H9 (cell line): ENCODE measurements around the gene ELMOD1. TPM values are rescaled to one million over a fixed set of nuclear protein-coding genes. Genes with fewer than 3 reads are reported as not detected.

Experiments
- DNase-seq: peaks from one replicate; pipeline ENCODE4 v3.0.0-alpha.2; 2017
- H2AFZ ChIP-seq: one replicate; pipeline ENCODE4 v1.6.1; 2013; ENCODE audit warnings: mild to moderate bottlenecking, low read length, control low read depth, moderate library complexity
- H2AK5ac ChIP-seq: 2 replicates; pipeline ENCODE4 v1.6.1; 2013; ENCODE audit warnings: low read length, control low read depth, mixed read lengths; ENCODE audit not compliant: insufficient read length
- H2BK120ac ChIP-seq: one replicate; pipeline ENCODE4 v1.6.1; 2013; ENCODE audit warnings: low read depth, mild to moderate bottlenecking, low read length, control low read depth, inconsistent platforms; ENCODE audit not compliant: poor library complexity, severe bottlenecking
- H2BK12ac ChIP-seq: 2 replicates; pipeline ENCODE4 v1.6.1; 2013; ENCODE audit warnings: low read length, control low read depth, mixed read lengths, low read depth; ENCODE audit not compliant: insufficient read length
- H2BK15ac ChIP-seq: 2 replicates; pipeline ENCODE4 v1.6.1; 2013; ENCODE audit warnings: low read depth, low read length, control low read depth
- H2BK20ac ChIP-seq: one replicate; pipeline ENCODE4 v1.6.1; 2013; ENCODE audit warnings: low read depth, mild to moderate bottlenecking, low read length, control low read depth, inconsistent platforms; ENCODE audit not compliant: poor library complexity, severe bottlenecking
- H2BK5ac ChIP-seq: 2 replicates; pipeline ENCODE4 v1.6.1; 2013; ENCODE audit warnings: low read length, control low read depth, mixed read lengths; ENCODE audit not compliant: insufficient read length
- H3K14ac ChIP-seq: 2 replicates; pipeline ENCODE4 v1.6.1; 2013; ENCODE audit warnings: low read length, control low read depth; ENCODE audit not compliant: insufficient read depth
- H3K18ac ChIP-seq: 2 replicates; pipeline ENCODE4 v1.6.1; 2013; ENCODE audit warnings: low read depth, mild to moderate bottlenecking, mixed read lengths, low read length, control low read depth; ENCODE audit not compliant: insufficient read length
- H3K23ac ChIP-seq: 2 replicates; pipeline ENCODE4 v1.6.1; 2013; ENCODE audit warnings: low read length, control low read depth, mixed read lengths, low read depth; ENCODE audit not compliant: insufficient read length
- H3K23me2 ChIP-seq: 2 replicates; pipeline ENCODE4 v1.6.1; 2013; ENCODE audit warnings: low read depth, mild to moderate bottlenecking, mixed read lengths, low read length, control low read depth; ENCODE audit not compliant: insufficient read length, poor library complexity, severe bottlenecking
- H3K27ac ChIP-seq: 2 replicates; pipeline ENCODE4 v1.5.1; 2013; ENCODE audit warnings: low read length, control low read depth, mixed read lengths, low read depth; ENCODE audit not compliant: insufficient read length
- H3K27me3 ChIP-seq: 2 replicates; pipeline ENCODE4 v1.6.1; 2013; ENCODE audit warnings: low read length, control low read depth, inconsistent platforms; ENCODE audit not compliant: insufficient read depth
- H3K4ac ChIP-seq: 2 replicates; pipeline ENCODE4 v1.6.1; 2013; ENCODE audit warnings: low read depth, mild to moderate bottlenecking, control low read depth, inconsistent platforms, low read length, moderate library complexity
- H3K4me1 ChIP-seq: 2 replicates; pipeline ENCODE4 v1.6.1; 2013; ENCODE audit warnings: low read length, control low read depth, inconsistent platforms; ENCODE audit not compliant: insufficient read depth
- H3K4me2 ChIP-seq: 2 replicates; pipeline ENCODE4 v1.6.1; 2013; ENCODE audit warnings: low read length, control low read depth, mixed read lengths; ENCODE audit not compliant: insufficient read length, insufficient read depth
- H3K56ac ChIP-seq: 2 replicates; pipeline ENCODE4 v1.6.1; 2013; ENCODE audit warnings: low read depth, mild to moderate bottlenecking, mixed read lengths, low read length, control low read depth; ENCODE audit not compliant: insufficient read length
- H3K79me1 ChIP-seq: 2 replicates; pipeline ENCODE4 v1.6.1; 2013; ENCODE audit warnings: low read depth, mild to moderate bottlenecking, moderate library complexity, low read length, control low read depth, inconsistent platforms; ENCODE audit not compliant: insufficient read depth, poor library complexity, severe bottlenecking
- H3K79me2 ChIP-seq: 2 replicates; pipeline ENCODE4 v1.6.1; 2013; ENCODE audit warnings: low read length, control low read depth, inconsistent platforms; ENCODE audit not compliant: insufficient read depth
- H3K9ac ChIP-seq: 2 replicates; pipeline ENCODE4 v1.6.1; 2013; ENCODE audit warnings: low read length, control low read depth, mixed read lengths; ENCODE audit not compliant: insufficient read length; ENCODE audit errors: extremely low read depth
- H3K9me3 ChIP-seq: one replicate; pipeline ENCODE4 v1.6.1; 2013; ENCODE audit warnings: low read depth, low read length, inconsistent platforms; ENCODE audit not compliant: control insufficient read depth
- H3T11ph ChIP-seq: one replicate; pipeline ENCODE4 v1.6.1; 2013; ENCODE audit warnings: mild to moderate bottlenecking, low read length, control low read depth, inconsistent platforms
- H4K20me1 ChIP-seq: one replicate; pipeline ENCODE4 v1.6.1; 2013; ENCODE audit not compliant: control insufficient read depth, insufficient read length, insufficient read depth
- H4K5ac ChIP-seq: 2 replicates; pipeline ENCODE4 v1.6.1; 2013; ENCODE audit warnings: low read depth, mild to moderate bottlenecking, mixed read lengths, low read length, control low read depth; ENCODE audit not compliant: insufficient read length
- H4K8ac ChIP-seq: replicated peaks from 2 replicates; pipeline ENCODE4 v1.6.1; 2013; ENCODE audit warnings: low read length, control low read depth, mixed read lengths, low read depth; ENCODE audit not compliant: insufficient read length
- H4K91ac ChIP-seq: 2 replicates; pipeline ENCODE4 v1.6.1; 2013; ENCODE audit warnings: low read depth, mild to moderate bottlenecking, moderate library complexity, mixed read lengths, low read length, control low read depth; ENCODE audit not compliant: insufficient read length
- H3K27ac Mint-ChIP-seq, 3 experiments: 2 replicates in 2 of 3; 3 replicates in 1 of 3; pipeline ENCODE4 v1.8.0; 2020 to 2021; ENCODE audit warnings: mixed read lengths in 3 of 3, mild to moderate bottlenecking in 1 of 3, moderate library complexity in 1 of 3
- H3K27me3 Mint-ChIP-seq: 2 replicates; pipeline ENCODE4 v1.8.0; 2021; ENCODE audit warnings: low read depth, mild to moderate bottlenecking, moderate library complexity, mixed read lengths
- H3K36me3 Mint-ChIP-seq, 3 experiments: 2 replicates in 2 of 3; 3 replicates in 1 of 3; pipeline ENCODE4 v1.8.0; 2020 to 2021; ENCODE audit warnings: low read depth in 3 of 3, mixed read lengths in 3 of 3; ENCODE audit not compliant: insufficient read depth in 1 of 3
- H3K4me1 Mint-ChIP-seq, 2 experiments: 2 replicates each; pipeline ENCODE4 v1.8.0; 2020; ENCODE audit warnings: mixed read lengths in 2 of 2
- H3K4me3 Mint-ChIP-seq, 2 experiments: 2 replicates in 1 of 2; 3 replicates in 1 of 2; pipeline ENCODE4 v1.8.0; 2020 to 2021; ENCODE audit warnings: mild to moderate bottlenecking in 2 of 2, mixed read lengths in 2 of 2, moderate library complexity in 1 of 2
- H3K9me3 Mint-ChIP-seq, 2 experiments: 2 replicates in 1 of 2; 3 replicates in 1 of 2; pipeline ENCODE4 v1.8.0; 2020; ENCODE audit warnings: mild to moderate bottlenecking in 2 of 2, mixed read lengths in 2 of 2, moderate library complexity in 1 of 2
- CTCF ChIP-seq: fragments of 200-600 bp; sonication (generic); conservative IDR thresholded peaks from 3 replicates; pipeline ENCODE4 v1.8.0; 2021; ENCODE audit warnings: antibody characterized with exemption, mild to moderate bottlenecking
- whole genome bisulfite sequencing: extraction: QIAGEN DNeasy Blood & Tissue Kit; methylation state at CpG from one replicate; pipeline ENCODE4 v1.1.7; 2013; ENCODE audit warnings: missing lambda C conversion rate, low lambda C conversion rate, mixed read lengths; ENCODE audit not compliant: insufficient read length; ENCODE audit errors: extremely low coverage; 5-methylcytosine and 5-hydroxymethylcytosine counted together
- total RNA-seq: library from RNA; stranded (reverse); gene quantifications from 2 replicates; pipeline ENCODE4 v1.2.1, GENCODE V29; 2021

Gene ELMOD1
- total RNA-seq, 1 experiment from 2014 or later, result 0.61 TPM

- H3K9me3 Mint-ChIP-seq, result no peaks in the 10 kb centered on the region
Measured at GRCh38 chr11:107631931-107632330, 41.0 kb downstream of the ELMOD1 start.

More at GRCh38 chr11:107631931-107632330, 41.0 kb downstream of the ELMOD1 start:
- Histone ChIP-seq H4K91ac (no peak overlapping the region), H4K5ac (no peak overlapping the region), H3K23ac (no peak overlapping the region), H3K23me2 (no peaks in the 10 kb centered on the region), H3T11ph (no peak overlapping the region), H3K4me1 (peaks cover 2% of the 10 kb centered on the region; the same call in 1 of the 2 replicates), H3K4me2 (no peak overlapping the region), H2AFZ (no peak overlapping the region), H3K27me3 (no peaks in the 10 kb centered on the region), H4K8ac (no peak overlapping the region), H2BK12ac (no peak overlapping the region), H3K27ac (no peak overlapping the region), H3K79me1 (no peaks in the 10 kb centered on the region), H4K20me1 (no peaks in the 10 kb centered on the region), H3K9ac (no peak overlapping the region), H2BK15ac (no peak overlapping the region), H2BK120ac (no peak overlapping the region), H3K4ac (no peak overlapping the region), H3K18ac (no peak overlapping the region), H3K79me2 (no peaks in the 10 kb centered on the region), H3K9me3 (no peaks in the 10 kb centered on the region), H3K56ac (no peak overlapping the region), H2BK20ac (no peak overlapping the region), H3K14ac (no peak overlapping the region), H2BK5ac (no peak overlapping the region), H2AK5ac (no peak overlapping the region)
- Mint-ChIP-seq H3K27ac (no peak overlapping the region), H3K4me3 (no peak overlapping the region), H3K36me3 (no peaks in the 10 kb centered on the region), H3K27me3 (peaks cover 4% of the 10 kb centered on the region; the same call in 1 of the 2 replicates), H3K4me1 (peaks cover 20 to 22% of the 10 kb centered on the region in 2 experiments; a peak in 3 of 4 replicates)
- DNase-seq, result no peak
- no CpG with 5 or more reads among the region's 2 CpGs for WGBS
- TF ChIP-seq CTCF, result no peak
